A549 (cell line): Measurements from ENCODE around the gene F10. TPM values are rescaled to one million over a fixed set of nuclear protein-coding genes. Genes with fewer than 3 reads are reported as not detected.

Experiments
- ATAC-seq, 2 experiments: fragments of 200-7000 bp in 1 of 2; fragments of >200 bp in 1 of 2; cut with Nextera tagmentation in 1 of 2; cut with Tn5 transposase in 1 of 2; 3 replicates each; pipeline versions ENCODE4 v1.8.0 to v1.9.1; 2018 to 2020; ENCODE audit warnings: mild to moderate bottlenecking in 1 of 2, moderate library complexity in 1 of 2
- CTCF ChIA-PET: fragments of 300-600 bp; sonication (Branson Sonifier 250); formaldehyde crosslinking; extraction: SDS; loops from one replicate; lab custom pipeline; 2021; ENCODE audit warnings: antibody characterized with exemption, inconsistent platforms; lab: Yijun Ruan, JAX
- POLR2A ChIA-PET: fragments of 350-600 bp; formaldehyde crosslinking; extraction: SDS; loops from one replicate; lab custom pipeline; 2021; ENCODE audit warnings: antibody characterized with exemption, inconsistent platforms; lab: Yijun Ruan, JAX
- DNase-seq, 2 experiments: peaks; one replicate each; pipeline versions ENCODE4 v3.0.0 to v3.0.0-alpha.2; 2011 to 2016; ENCODE audit warnings: low read depth in 1 of 2, low spot score in 1 of 2
- FAIRE-seq: peaks from 2 replicates; lab custom pipeline; 2011; peaks lifted over from hg19 to GRCh38; lab: Jason Lieb, UNC
- H3K27ac ChIP-seq, 2 experiments: fragments of >200 bp; sonication (Bioruptor Twin); formaldehyde crosslinking; 3 replicates each; pipeline ENCODE4 v1.5.1; 2016 to 2017
- H3K4me1 ChIP-seq: fragments of >200 bp; sonication (Bioruptor Twin); formaldehyde crosslinking; 3 replicates; pipeline ENCODE4 v1.6.1; 2016
- H3K4me2 ChIP-seq: fragments of >200 bp; sonication (Bioruptor Twin); formaldehyde crosslinking; 3 replicates; pipeline ENCODE4 v1.6.1; 2016
- H3K4me3 ChIP-seq: fragments of >200 bp; sonication (Bioruptor Twin); formaldehyde crosslinking; 3 replicates; pipeline ENCODE4 v1.5.1; 2016
- H3K9me3 ChIP-seq: fragments of >200 bp; sonication (Bioruptor Twin); formaldehyde crosslinking; 3 replicates; pipeline ENCODE4 v1.6.1; 2016
- ATOH8 ChIP-seq: fragments of 250-450 bp; sonication (Bioruptor Pico); IDR thresholded peaks from 2 replicates; pipeline ENCODE4 v1.5.0; 2020; ENCODE audit warnings: low read depth, mild to moderate bottlenecking, moderate library complexity
- BCL3 ChIP-seq: fragments of >200 bp; sonication (Bioruptor Twin); formaldehyde crosslinking; IDR thresholded peaks from 3 replicates; pipeline ENCODE4 v1.6.1; 2016
- CBX8 ChIP-seq: fragments of 200-600 bp; sonication (generic); IDR thresholded peaks from 2 replicates; pipeline ENCODE4 v1.6.1; 2016
- CHD2 ChIP-seq: fragments of 150-350 bp; IDR thresholded peaks from 2 replicates; pipeline ENCODE4 v1.6.1; 2014; ENCODE audit warnings: low read length; ENCODE audit not compliant: partially characterized antibody
- EHF ChIP-seq: fragments of 250-450 bp; sonication (Bioruptor Pico); IDR thresholded peaks from 2 replicates; pipeline ENCODE4 v1.5.0; 2020; ENCODE audit warnings: mild to moderate bottlenecking
- EHMT2 ChIP-seq: fragments of 200-600 bp; sonication (generic); IDR thresholded peaks from 2 replicates; pipeline ENCODE4 v1.6.1; 2016; ENCODE audit warnings: antibody characterized with exemption, low read depth, mild to moderate bottlenecking, moderate library complexity
- ESRRA ChIP-seq: fragments of 150-350 bp; IDR thresholded peaks from 2 replicates; pipeline ENCODE4 v1.6.1; 2014; ENCODE audit warnings: mild to moderate bottlenecking, low read length, borderline replicate concordance
- GATA3 ChIP-seq: IDR thresholded peaks from 2 replicates; pipeline ENCODE4 v1.6.1; 2012; ENCODE audit warnings: borderline replicate concordance
- HOXB13 ChIP-seq: fragments of 250-450 bp; sonication (Bioruptor Pico); IDR thresholded peaks from 2 replicates; pipeline ENCODE4 v1.5.0; 2020; ENCODE audit warnings: low read depth, mild to moderate bottlenecking, moderate library complexity
- HOXB5 ChIP-seq: fragments of 250-450 bp; sonication (Bioruptor Pico); IDR thresholded peaks from 2 replicates; pipeline ENCODE4 v1.5.0; 2020; ENCODE audit warnings: mild to moderate bottlenecking, moderate library complexity
- JUN ChIP-seq, 2 experiments: fragments of >200 bp; sonication (Bioruptor Twin); formaldehyde crosslinking; IDR thresholded peaks; 2 replicates in 1 of 2; 3 replicates in 1 of 2; pipeline ENCODE4 v1.6.1; 2016 to 2017
- JUNB ChIP-seq: fragments of >200 bp; sonication (Bioruptor Twin); formaldehyde crosslinking; IDR thresholded peaks from 2 replicates; pipeline ENCODE4 v1.6.1; 2016
- MAFK ChIP-seq: fragments of 450-650 bp; IDR thresholded peaks from 2 replicates; pipeline ENCODE4 v1.6.1; 2014; ENCODE audit not compliant: partially characterized antibody
- NPAS2 ChIP-seq: fragments of 250-450 bp; sonication (Bioruptor Pico); IDR thresholded peaks from 2 replicates; pipeline ENCODE4 v1.8.0; 2022; ENCODE audit warnings: mild to moderate bottlenecking, moderate library complexity, borderline replicate concordance
- PBX3 ChIP-seq: IDR thresholded peaks from 2 replicates; pipeline ENCODE4 v1.6.1; 2012
- PHF8 ChIP-seq: fragments of 200-600 bp; sonication (generic); IDR thresholded peaks from 2 replicates; pipeline ENCODE4 v1.6.1; 2016; ENCODE audit warnings: low read depth, mild to moderate bottlenecking, antibody characterized with exemption, moderate library complexity, borderline replicate concordance
- RAD21 ChIP-seq, 2 experiments: fragments of >200 bp in 1 of 2; sonication (Bioruptor Twin) in 1 of 2; formaldehyde crosslinking in 1 of 2; IDR thresholded peaks in 1 of 2; conservative IDR thresholded peaks in 1 of 2; 2 replicates in 1 of 2; 3 replicates in 1 of 2; pipeline ENCODE4 v1.6.1; 2012 to 2018; ENCODE audit warnings: inconsistent platforms in 1 of 2
- RFX5 ChIP-seq: fragments of 450-650 bp; IDR thresholded peaks from 2 replicates; pipeline ENCODE4 v1.7.1; 2014; ENCODE audit warnings: antibody characterized with exemption, mild to moderate bottlenecking, moderate library complexity
- RNF2 ChIP-seq: fragments of 200-600 bp; sonication (generic); IDR thresholded peaks from 2 replicates; pipeline ENCODE4 v1.6.1; 2016; ENCODE audit warnings: low read depth, mild to moderate bottlenecking, antibody characterized with exemption, moderate library complexity, borderline replicate concordance
- SMC3 ChIP-seq: fragments of >200 bp; sonication (Bioruptor Twin); formaldehyde crosslinking; IDR thresholded peaks from 3 replicates; pipeline ENCODE4 v1.6.1; 2018; ENCODE audit warnings: inconsistent platforms
- ZC3H11A ChIP-seq: fragments of 450-650 bp; IDR thresholded peaks from 2 replicates; pipeline ENCODE4 v1.6.1; 2014; ENCODE audit warnings: antibody characterized with exemption, mild to moderate bottlenecking
- ZFP36 ChIP-seq: fragments of 450-650 bp; IDR thresholded peaks from 2 replicates; pipeline ENCODE4 v1.6.1; 2014; ENCODE audit warnings: borderline replicate concordance; ENCODE audit not compliant: partially characterized antibody
- ZNF302 ChIP-seq: fragments of 250-450 bp; sonication (Bioruptor Pico); IDR thresholded peaks from 2 replicates; pipeline ENCODE4 v1.9.0; 2021; ENCODE audit warnings: inconsistent platforms, mild to moderate bottlenecking, moderate library complexity
- WGBS: methylation state at CpG from one replicate; pipeline ENCODE4 v1.1.6; 2017; ENCODE audit errors: missing lambda C conversion rate; 5-methylcytosine and 5-hydroxymethylcytosine counted together
- polyA plus RNA-seq, 4 experiments: library from polyadenylated mRNA; depleted of rRNA in 3 of 4; stranded (reverse); fragments of >200 nt; fragmentation: RNase III in 1 of 4; extraction: RNeasy Plus Mini Kit Qiagen cat#74134 plus additional on column Dnase treatment in 1 of 4; gene quantifications; 2 replicates in 3 of 4; 3 replicates in 1 of 4; pipeline ENCODE4 v1.2.3, GENCODE V29; 2011 to 2017
- TF ChIP-seq, protein P1 (sequence below): IDR thresholded peaks from 2 replicates; pipeline ENCODE4 v1.6.1; 2012; ENCODE audit warnings: low read depth, borderline replicate concordance
- TF ChIP-seq, protein P2 (sequence below): fragments of 450-650 bp; IDR thresholded peaks from 2 replicates; pipeline ENCODE4 v1.6.1; 2014; ENCODE audit warnings: antibody characterized with exemption

Gene F10
- polyA plus RNA-seq, 2 of the 4 experiments (the other 2 are of a cell fraction): 0.32 TPM; not detected in 1

DNA sequence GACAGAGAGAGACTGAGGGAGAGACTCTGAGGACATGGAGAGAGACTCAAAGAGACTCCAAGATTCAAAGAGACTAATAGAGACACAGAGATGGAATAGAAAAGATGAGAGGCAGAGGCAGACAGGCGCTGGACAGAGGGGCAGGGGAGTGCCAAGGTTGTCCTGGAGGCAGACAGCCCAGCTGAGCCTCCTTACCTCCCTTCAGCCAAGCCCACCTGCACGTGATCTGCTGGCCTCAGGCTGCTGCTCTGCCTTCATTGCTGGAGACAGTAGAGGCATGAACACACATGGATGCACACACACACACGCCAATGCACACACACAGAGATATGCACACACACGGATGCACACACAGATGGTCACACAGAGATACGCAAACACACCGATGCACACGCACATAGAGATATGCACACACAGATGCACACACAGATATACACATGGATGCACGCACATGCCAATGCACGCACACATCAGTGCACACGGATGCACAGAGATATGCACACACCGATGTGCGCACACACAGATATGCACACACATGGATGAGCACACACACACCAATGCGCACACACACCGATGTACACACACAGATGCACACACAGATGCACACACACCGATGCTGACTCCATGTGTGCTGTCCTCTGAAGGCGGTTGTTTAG lies 3.3 kb upstream of the F10 start:
- Histone ChIP-seq H3K4me2 (no peak overlapping the region), H3K4me3 (no peak overlapping the region), H3K4me1 (no peaks in the 10 kb centered on the region), H3K27ac (no peak overlapping the region), H3K9me3 (no peaks in the 10 kb centered on the region)
- POLR2A ChIA-PET: no interaction called here
- DNase-seq: no peak
- no peak for FAIRE-seq
- no peak for ATAC-seq
- 65% methylated on average over 14 of the region's 16 CpGs for WGBS
- CTCF ChIA-PET: interaction anchor here (1.6 kb wide), 1 partner anchor 12 kb away, joined by 3 read pairs; no protein-coding TSS in a partner anchor
- TF ChIP-seq NPAS2 (CRISPR knock-in tag): no peak
- TF ChIP-seq RAD21 (conservative IDR thresholded peaks at IDR 0.05 in 1 of 2, IDR thresholded peaks at IDR 0.05 in 1 of 2): no peak
- no peak for TF ChIP-seq ESRRA
- TF ChIP-seq JUN (IDR thresholded peaks at IDR 0.05): no peak
- no peak for TF ChIP-seq PBX3
- TF ChIP-seq ZNF302: no peak
- no peak for TF ChIP-seq ZFP36
- TF ChIP-seq RFX5: no peak

- H3K4me1 ChIP-seq: no peaks in the 10 kb centered on the region
- DNase-seq: no peak
- H3K4me2 ChIP-seq: no peak overlapping the region
- H3K9me3 ChIP-seq: no peaks in the 10 kb centered on the region
- ChIA-PET CTCF (interaction anchor here (1.6 kb wide), 1 partner anchor 12 kb away, joined by 3 read pairs; no protein-coding TSS in a partner anchor), POLR2A (no interaction called here)
- H3K27ac ChIP-seq: no peak overlapping the region
- H3K4me3 ChIP-seq: no peak overlapping the region
- TF ChIP-seq, protein P1, sequence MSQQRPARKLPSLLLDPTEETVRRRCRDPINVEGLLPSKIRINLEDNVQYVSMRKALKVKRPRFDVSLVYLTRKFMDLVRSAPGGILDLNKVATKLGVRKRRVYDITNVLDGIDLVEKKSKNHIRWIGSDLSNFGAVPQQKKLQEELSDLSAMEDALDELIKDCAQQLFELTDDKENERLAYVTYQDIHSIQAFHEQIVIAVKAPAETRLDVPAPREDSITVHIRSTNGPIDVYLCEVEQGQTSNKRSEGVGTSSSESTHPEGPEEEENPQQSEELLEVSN: no peak
- TF ChIP-seq BCL3 (no peak), EHF (CRISPR knock-in tag) (no peak), PHF8 (no peak), CHD2 (no peak), GATA3 (no peak), HOXB5 (CRISPR knock-in tag) (no peak), CBX8 (no peak), MAFK (no peak), EHMT2 (no peak), HOXB13 (no peak), ATOH8 (CRISPR knock-in tag) (no peak), JUN (IDR thresholded peaks at IDR 0.05) (no peak), PBX3 (no peak), RNF2 (no peak), JUNB (no peak), SMC3 (no peak), ZC3H11A (no peak)
- TF ChIP-seq, protein P2, sequence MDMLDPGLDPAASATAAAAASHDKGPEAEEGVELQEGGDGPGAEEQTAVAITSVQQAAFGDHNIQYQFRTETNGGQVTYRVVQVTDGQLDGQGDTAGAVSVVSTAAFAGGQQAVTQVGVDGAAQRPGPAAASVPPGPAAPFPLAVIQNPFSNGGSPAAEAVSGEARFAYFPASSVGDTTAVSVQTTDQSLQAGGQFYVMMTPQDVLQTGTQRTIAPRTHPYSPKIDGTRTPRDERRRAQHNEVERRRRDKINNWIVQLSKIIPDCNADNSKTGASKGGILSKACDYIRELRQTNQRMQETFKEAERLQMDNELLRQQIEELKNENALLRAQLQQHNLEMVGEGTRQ: no peak
- ATAC-seq: no peak
- 73% methylated on average over 7 of the region's 7 CpGs for WGBS
- no peak for FAIRE-seq
Measured at GRCh38 chr13:113119822-113120189, 2.8 kb upstream of the F10 start.
